A549 (cell line): ENCODE measurements around the gene SCPEP1. TPM values are rescaled to one million over a fixed set of nuclear protein-coding genes. Genes with fewer than 3 reads are reported as not detected.

Experiments
- ATAC-seq, 2 experiments: fragments of 200-7000 bp in 1 of 2; fragments of >200 bp in 1 of 2; cut with Nextera tagmentation in 1 of 2; cut with Tn5 transposase in 1 of 2; 3 replicates each; pipeline versions ENCODE4 v1.8.0 to v1.9.1; 2018 to 2020; ENCODE audit warnings: mild to moderate bottlenecking in 1 of 2, moderate library complexity in 1 of 2
- CTCF ChIA-PET: fragments of 300-600 bp; sonication (Branson Sonifier 250); formaldehyde crosslinking; extraction: SDS; loops from one replicate; lab custom pipeline; 2021; ENCODE audit warnings: antibody characterized with exemption, inconsistent platforms; lab: Yijun Ruan, JAX
- POLR2A ChIA-PET: fragments of 350-600 bp; formaldehyde crosslinking; extraction: SDS; loops from one replicate; lab custom pipeline; 2021; ENCODE audit warnings: antibody characterized with exemption, inconsistent platforms; lab: Yijun Ruan, JAX
- DNase-seq, 2 experiments: peaks; one replicate each; pipeline versions ENCODE4 v3.0.0 to v3.0.0-alpha.2; 2011 to 2016; ENCODE audit warnings: low read depth in 1 of 2, low spot score in 1 of 2
- FAIRE-seq: peaks from 2 replicates; lab custom pipeline; 2011; peaks lifted over from hg19 to GRCh38; lab: Jason Lieb, UNC
- H3K27ac ChIP-seq, 2 experiments: fragments of >200 bp; sonication (Bioruptor Twin); formaldehyde crosslinking; 3 replicates each; pipeline ENCODE4 v1.5.1; 2016 to 2017
- H3K4me1 ChIP-seq: fragments of >200 bp; sonication (Bioruptor Twin); formaldehyde crosslinking; 3 replicates; pipeline ENCODE4 v1.6.1; 2016
- H3K4me2 ChIP-seq: fragments of >200 bp; sonication (Bioruptor Twin); formaldehyde crosslinking; 3 replicates; pipeline ENCODE4 v1.6.1; 2016
- H3K4me3 ChIP-seq: fragments of >200 bp; sonication (Bioruptor Twin); formaldehyde crosslinking; 3 replicates; pipeline ENCODE4 v1.5.1; 2016
- H3K9me3 ChIP-seq: fragments of >200 bp; sonication (Bioruptor Twin); formaldehyde crosslinking; 3 replicates; pipeline ENCODE4 v1.6.1; 2016
- CBX2 ChIP-seq: fragments of 200-600 bp; sonication (generic); IDR thresholded peaks from 2 replicates; pipeline ENCODE4 v1.6.1; 2016; ENCODE audit warnings: low read depth, mild to moderate bottlenecking, borderline replicate concordance
- CEBPB ChIP-seq, 2 experiments: fragments of >200 bp in 1 of 2; sonication (Bioruptor Twin) in 1 of 2; formaldehyde crosslinking in 1 of 2; IDR thresholded peaks; 2 replicates each; pipeline ENCODE4 v1.6.1; 2012 to 2016
- CHD2 ChIP-seq: fragments of 150-350 bp; IDR thresholded peaks from 2 replicates; pipeline ENCODE4 v1.6.1; 2014; ENCODE audit warnings: low read length; ENCODE audit not compliant: partially characterized antibody
- FOSB ChIP-seq: fragments of 250-450 bp; sonication (Bioruptor Pico); IDR thresholded peaks from 2 replicates; pipeline ENCODE4 v1.5.0; 2020; ENCODE audit warnings: mild to moderate bottlenecking, moderate library complexity
- FOSL2 ChIP-seq, 2 experiments: fragments of 450-650 bp in 1 of 2; fragments of >200 bp in 1 of 2; sonication (Bioruptor Twin) in 1 of 2; formaldehyde crosslinking; IDR thresholded peaks; 2 replicates each; pipeline versions ENCODE4 v1.5.0 to v1.6.1; 2016 to 2020; ENCODE audit warnings: mild to moderate bottlenecking in 1 of 2, moderate library complexity in 1 of 2
- HDAC2 ChIP-seq: fragments of 200-600 bp; sonication (generic); IDR thresholded peaks from 2 replicates; pipeline ENCODE4 v1.6.1; 2016
- HEYL ChIP-seq: fragments of 250-450 bp; sonication (Bioruptor Pico); IDR thresholded peaks from 2 replicates; pipeline ENCODE4 v1.8.0; 2021; ENCODE audit warnings: mild to moderate bottlenecking, moderate library complexity
- HOXB13 ChIP-seq: fragments of 250-450 bp; sonication (Bioruptor Pico); IDR thresholded peaks from 2 replicates; pipeline ENCODE4 v1.5.0; 2020; ENCODE audit warnings: low read depth, mild to moderate bottlenecking, moderate library complexity
- JUN ChIP-seq, 2 experiments: fragments of >200 bp; sonication (Bioruptor Twin); formaldehyde crosslinking; IDR thresholded peaks; 2 replicates in 1 of 2; 3 replicates in 1 of 2; pipeline ENCODE4 v1.6.1; 2016 to 2017
- JUNB ChIP-seq: fragments of >200 bp; sonication (Bioruptor Twin); formaldehyde crosslinking; IDR thresholded peaks from 2 replicates; pipeline ENCODE4 v1.6.1; 2016
- KDM5A ChIP-seq: fragments of 200-600 bp; sonication (generic); IDR thresholded peaks from 2 replicates; pipeline ENCODE4 v1.6.1; 2016; ENCODE audit warnings: antibody characterized with exemption, mild to moderate bottlenecking
- MAFK ChIP-seq: fragments of 450-650 bp; IDR thresholded peaks from 2 replicates; pipeline ENCODE4 v1.6.1; 2014; ENCODE audit not compliant: partially characterized antibody
- MAX ChIP-seq: IDR thresholded peaks from 2 replicates; pipeline ENCODE4 v1.6.1; 2012
- MAZ ChIP-seq: fragments of 150-350 bp; IDR thresholded peaks from 2 replicates; pipeline ENCODE4 v1.6.1; 2014; ENCODE audit warnings: antibody characterized with exemption, low read depth, low read length, borderline replicate concordance
- RAD21 ChIP-seq, 2 experiments: fragments of >200 bp in 1 of 2; sonication (Bioruptor Twin) in 1 of 2; formaldehyde crosslinking in 1 of 2; IDR thresholded peaks in 1 of 2; conservative IDR thresholded peaks in 1 of 2; 2 replicates in 1 of 2; 3 replicates in 1 of 2; pipeline ENCODE4 v1.6.1; 2012 to 2018; ENCODE audit warnings: inconsistent platforms in 1 of 2
- RFX5 ChIP-seq: fragments of 450-650 bp; IDR thresholded peaks from 2 replicates; pipeline ENCODE4 v1.7.1; 2014; ENCODE audit warnings: antibody characterized with exemption, mild to moderate bottlenecking, moderate library complexity
- SREBF2 ChIP-seq: fragments of 450-650 bp; IDR thresholded peaks from 2 replicates; pipeline ENCODE4 v1.6.1; 2014; ENCODE audit warnings: mild to moderate bottlenecking, moderate library complexity
- TFCP2L1 ChIP-seq: fragments of 250-450 bp; sonication (Bioruptor Pico); IDR thresholded peaks from 2 replicates; pipeline ENCODE4 v1.5.0; 2021; ENCODE audit warnings: mild to moderate bottlenecking
- TP53 ChIP-seq: fragments of 250-450 bp; sonication (Bioruptor Pico); IDR thresholded peaks from 2 replicates; pipeline ENCODE4 v1.5.0; 2021; ENCODE audit warnings: mild to moderate bottlenecking, moderate library complexity
- ZSCAN20 ChIP-seq: fragments of 250-450 bp; sonication (Bioruptor Pico); IDR thresholded peaks from 2 replicates; pipeline ENCODE4 v1.8.0; 2022; ENCODE audit warnings: mild to moderate bottlenecking, moderate library complexity
- WGBS: methylation state at CpG from one replicate; pipeline ENCODE4 v1.1.6; 2017; ENCODE audit errors: missing lambda C conversion rate; 5-methylcytosine and 5-hydroxymethylcytosine counted together
- polyA plus RNA-seq, 4 experiments: library from polyadenylated mRNA; depleted of rRNA in 3 of 4; stranded (reverse); fragments of >200 nt; fragmentation: RNase III in 1 of 4; extraction: RNeasy Plus Mini Kit Qiagen cat#74134 plus additional on column Dnase treatment in 1 of 4; gene quantifications; 2 replicates in 3 of 4; 3 replicates in 1 of 4; pipeline ENCODE4 v1.2.3, GENCODE V29; 2011 to 2017
- TF ChIP-seq, protein P1 (sequence below): fragments of 250-450 bp; sonication (Bioruptor Pico); IDR thresholded peaks from 2 replicates; pipeline ENCODE4 v1.5.0; 2021; ENCODE audit warnings: mild to moderate bottlenecking, moderate library complexity, borderline replicate concordance
- TF ChIP-seq, protein P2 (sequence below): IDR thresholded peaks from 2 replicates; pipeline ENCODE4 v1.6.1; 2012

Gene SCPEP1
- polyA plus RNA-seq, 2 of the 4 experiments (the other 2 are of a cell fraction): 44.5 to 45.0 TPM

DNA sequence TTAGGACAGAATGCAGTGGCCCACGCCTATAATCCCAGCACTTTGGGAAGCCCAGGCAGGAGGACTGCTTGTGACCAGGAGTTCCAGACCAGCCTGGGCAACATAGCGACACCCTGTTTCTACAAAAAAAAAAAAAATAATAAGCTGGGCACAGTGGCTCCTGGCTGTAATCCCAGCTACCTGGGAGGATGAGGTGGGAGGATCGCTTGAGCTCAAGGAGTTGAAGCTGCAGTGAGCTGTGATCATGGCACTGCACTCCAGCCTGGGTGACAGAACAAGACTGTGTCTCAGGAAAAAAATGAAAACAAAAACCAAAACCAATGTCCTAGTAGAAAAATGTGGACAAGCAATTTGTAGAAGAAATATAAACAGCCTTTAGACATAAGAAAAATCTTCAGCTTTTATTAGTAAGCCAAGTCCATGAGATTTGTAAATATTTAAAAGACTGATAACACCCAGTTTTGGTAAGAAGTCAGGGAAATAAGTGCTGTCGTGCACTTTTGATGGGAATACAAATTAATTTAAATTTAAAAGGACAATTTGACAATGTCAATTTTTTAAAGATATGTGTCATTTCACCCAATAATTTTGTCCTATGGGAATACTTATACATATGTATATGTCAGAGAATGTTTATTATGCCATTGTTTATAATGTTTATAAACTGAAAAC is 11.1 kb downstream of the SCPEP1 start:
- WGBS: 95% methylated on average over 4 of the region's 4 CpGs
- TF ChIP-seq CBX2 (no peak), HOXB13 (CRISPR knock-in tag) (no peak), MAX (no peak), JUN (IDR thresholded peaks at IDR 0.05) (no peak), KDM5A (no peak), MAZ (no peak), RAD21 (conservative IDR thresholded peaks at IDR 0.05 in 1 of 2, IDR thresholded peaks at IDR 0.05 in 1 of 2) (no peak), HEYL (CRISPR knock-in tag) (no peak), HDAC2 (no peak), ZSCAN20 (CRISPR knock-in tag) (no peak), CHD2 (no peak), TP53 (no peak), RFX5 (no peak), TFCP2L1 (no peak), JUNB (no peak), FOSB (CRISPR knock-in tag) (no peak), FOSL2 (IDR thresholded peaks at IDR 0.05) (no peak), FOSL2 (CRISPR knock-in tag; IDR thresholded peaks at IDR 0.05) (no peak), SREBF2 (no peak), CEBPB (IDR thresholded peaks at IDR 0.05) (no peak), MAFK (no peak)
- POLR2A ChIA-PET: no interaction called here
- Histone ChIP-seq H3K4me3 (no peak overlapping the region), H3K9me3 (no peaks in the 10 kb centered on the region), H3K27ac (no peak overlapping the region), H3K4me2 (no peak overlapping the region), H3K4me1 (no peaks in the 10 kb centered on the region)
- FAIRE-seq: no peak
- DNase-seq: no peak
- CTCF ChIA-PET: interaction anchor here (0.5 to 1.7 kb wide), 5 partner anchors 9 to 990 kb away, joined by 3 to 7 read pairs (median 3); no protein-coding TSS in a partner anchor
- no peak for ATAC-seq

GRCh38 chr17:56992364-56992763 is 14.4 kb downstream of the SCPEP1 start:
- FAIRE-seq (peak; percentile 56), ATAC-seq (no peak), DNase-seq (no peak)
- TF ChIP-seq, protein P1, sequence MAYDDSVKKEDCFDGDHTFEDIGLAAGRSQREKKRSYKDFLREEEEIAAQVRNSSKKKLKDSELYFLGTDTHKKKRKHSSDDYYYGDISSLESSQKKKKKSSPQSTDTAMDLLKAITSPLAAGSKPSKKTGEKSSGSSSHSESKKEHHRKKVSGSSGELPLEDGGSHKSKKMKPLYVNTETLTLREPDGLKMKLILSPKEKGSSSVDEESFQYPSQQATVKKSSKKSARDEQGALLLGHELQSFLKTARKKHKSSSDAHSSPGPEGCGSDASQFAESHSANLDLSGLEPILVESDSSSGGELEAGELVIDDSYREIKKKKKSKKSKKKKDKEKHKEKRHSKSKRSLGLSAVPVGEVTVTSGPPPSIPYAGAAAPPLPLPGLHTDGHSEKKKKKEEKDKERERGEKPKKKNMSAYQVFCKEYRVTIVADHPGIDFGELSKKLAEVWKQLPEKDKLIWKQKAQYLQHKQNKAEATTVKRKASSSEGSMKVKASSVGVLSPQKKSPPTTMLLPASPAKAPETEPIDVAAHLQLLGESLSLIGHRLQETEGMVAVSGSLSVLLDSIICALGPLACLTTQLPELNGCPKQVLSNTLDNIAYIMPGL (CRISPR knock-in tag): no peak
- TF ChIP-seq, protein P2, sequence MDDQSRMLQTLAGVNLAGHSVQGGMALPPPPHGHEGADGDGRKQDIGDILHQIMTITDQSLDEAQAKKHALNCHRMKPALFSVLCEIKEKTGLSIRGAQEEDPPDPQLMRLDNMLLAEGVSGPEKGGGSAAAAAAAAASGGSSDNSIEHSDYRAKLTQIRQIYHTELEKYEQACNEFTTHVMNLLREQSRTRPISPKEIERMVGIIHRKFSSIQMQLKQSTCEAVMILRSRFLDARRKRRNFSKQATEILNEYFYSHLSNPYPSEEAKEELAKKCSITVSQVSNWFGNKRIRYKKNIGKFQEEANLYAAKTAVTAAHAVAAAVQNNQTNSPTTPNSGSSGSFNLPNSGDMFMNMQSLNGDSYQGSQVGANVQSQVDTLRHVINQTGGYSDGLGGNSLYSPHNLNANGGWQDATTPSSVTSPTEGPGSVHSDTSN: no peak
- Histone ChIP-seq H3K4me2 (no peak overlapping the region), H3K4me3 (no peak overlapping the region), H3K4me1 (no peaks in the 10 kb centered on the region), H3K9me3 (no peaks in the 10 kb centered on the region), H3K27ac (no peak overlapping the region)
- ChIA-PET CTCF (no interaction called here), POLR2A (no interaction called here)
- 59% methylated on average over 1 of the region's 1 CpG for WGBS
